Gastrocnemius medialis (tissue), 4 donors: ENCODE data around the gene EXOSC5.

Experiments used
- CTCF ChIP-seq, 5 experiments: fragments of 450-650 bp in 3 of 5; fragments of 200-600 bp in 2 of 5; sonication (generic) in 2 of 5; IDR thresholded peaks in 4 of 5; conservative IDR thresholded peaks in 1 of 5; 1 replicate in 4 of 5; 2 replicates in 1 of 5; pipeline ENCODE4 v1.5.1; 2016 to 2019; ENCODE audit warnings: antibody characterized with exemption in 5 of 5, mild to moderate bottlenecking in 3 of 5, moderate library complexity in 3 of 5
- POLR2A ChIP-seq, 2 donors: fragments of 450-650 bp; IDR thresholded peaks; one replicate each; pipeline ENCODE4 v1.6.1; 2017; ENCODE audit warnings: antibody characterized with exemption in 2 of 2, mild to moderate bottlenecking in 2 of 2, moderate library complexity in 2 of 2

GRCh38 chr19:41398598-41398997, 1.4 kb upstream of the EXOSC5 start:
- TF ChIP-seq CTCF (IDR thresholded peaks at IDR 0.05 in 4 of 5, conservative IDR thresholded peaks at IDR 0.05 in 1 of 5) (no peak), POLR2A (IDR thresholded peaks at IDR 0.05) (no peak)
